Epithelial cell of esophagus (primary cell): ENCODE measurements around the gene ZNF101.
"Not testable (repeated sequence)": the region's sequence is repeated elsewhere in the genome, so short reads cannot be mapped to it uniquely, and the experiment has no call there.

Source experiments
- DNase-seq: peaks from one replicate; pipeline ENCODE4 v3.0.0; 2010; ENCODE audit warnings: low read depth
- H3K4me3 ChIP-seq: 2 replicates; pipeline ENCODE4 v1.5.1; 2011; ENCODE audit warnings: mild to moderate bottlenecking, low read length, control low read depth
- TF ChIP-seq, protein P1 (sequence below): IDR thresholded peaks from 2 replicates; pipeline ENCODE4 v1.5.1; 2011; ENCODE audit warnings: low read depth, mild to moderate bottlenecking, low read length, control low read depth, inconsistent platforms; ENCODE audit not compliant: insufficient read depth; ENCODE audit errors: missing control alignments

ZNF101 gene

DNA sequence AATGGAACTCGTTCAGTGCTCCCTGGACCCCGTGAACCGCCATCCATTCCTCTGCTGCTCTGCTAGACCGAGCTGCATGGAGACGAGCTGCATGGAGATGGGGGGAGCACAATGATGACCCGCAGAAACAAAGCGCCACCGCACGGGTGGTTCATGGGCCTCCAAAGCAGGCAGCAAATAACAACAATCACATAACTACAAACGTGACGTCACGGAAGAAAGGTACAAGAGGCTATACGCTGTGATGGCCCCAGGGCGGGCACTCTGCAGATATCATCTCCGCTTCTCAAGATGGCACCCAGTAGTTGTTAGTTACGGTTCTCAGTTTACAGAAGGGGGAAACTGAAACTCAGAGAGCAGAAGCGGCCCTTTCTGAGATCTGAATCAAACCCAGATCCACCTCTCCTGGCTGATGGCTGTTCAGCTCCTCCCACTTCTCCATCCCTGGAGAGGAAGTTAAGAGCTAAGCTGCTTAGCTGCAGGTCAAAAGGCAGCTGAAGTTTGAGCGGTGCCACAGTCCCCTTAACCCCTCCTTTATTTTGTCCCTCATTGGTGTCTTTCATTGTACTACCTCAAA is 6.9 kb upstream of the ZNF101 start:
- peak overlapping the region; percentile 95 for H3K4me3 ChIP-seq
- DNase-seq, result no peak
- TF ChIP-seq, protein P1, sequence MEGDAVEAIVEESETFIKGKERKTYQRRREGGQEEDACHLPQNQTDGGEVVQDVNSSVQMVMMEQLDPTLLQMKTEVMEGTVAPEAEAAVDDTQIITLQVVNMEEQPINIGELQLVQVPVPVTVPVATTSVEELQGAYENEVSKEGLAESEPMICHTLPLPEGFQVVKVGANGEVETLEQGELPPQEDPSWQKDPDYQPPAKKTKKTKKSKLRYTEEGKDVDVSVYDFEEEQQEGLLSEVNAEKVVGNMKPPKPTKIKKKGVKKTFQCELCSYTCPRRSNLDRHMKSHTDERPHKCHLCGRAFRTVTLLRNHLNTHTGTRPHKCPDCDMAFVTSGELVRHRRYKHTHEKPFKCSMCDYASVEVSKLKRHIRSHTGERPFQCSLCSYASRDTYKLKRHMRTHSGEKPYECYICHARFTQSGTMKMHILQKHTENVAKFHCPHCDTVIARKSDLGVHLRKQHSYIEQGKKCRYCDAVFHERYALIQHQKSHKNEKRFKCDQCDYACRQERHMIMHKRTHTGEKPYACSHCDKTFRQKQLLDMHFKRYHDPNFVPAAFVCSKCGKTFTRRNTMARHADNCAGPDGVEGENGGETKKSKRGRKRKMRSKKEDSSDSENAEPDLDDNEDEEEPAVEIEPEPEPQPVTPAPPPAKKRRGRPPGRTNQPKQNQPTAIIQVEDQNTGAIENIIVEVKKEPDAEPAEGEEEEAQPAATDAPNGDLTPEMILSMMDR, result no peak

DNA sequence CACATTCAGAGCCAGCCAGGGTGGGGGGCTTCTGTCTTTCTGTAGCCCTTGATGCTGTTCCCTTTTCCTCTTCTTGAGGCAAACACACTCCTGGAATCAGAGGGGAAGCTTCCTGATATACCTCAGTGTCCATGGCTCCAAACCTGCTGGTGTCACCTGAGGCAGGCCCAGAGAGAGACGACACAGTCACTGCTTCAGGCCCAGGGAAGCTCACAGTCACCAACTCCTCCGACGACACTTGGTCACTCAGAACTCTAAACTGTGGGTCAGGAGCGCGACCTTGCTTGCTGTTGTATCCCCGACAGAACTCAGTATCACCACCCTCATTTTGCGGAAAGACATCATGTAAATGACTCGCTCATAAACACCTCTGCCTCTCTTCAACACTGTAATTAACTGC is 6.3 kb upstream of the ZNF101 start:
- TF ChIP-seq, protein P1, result no peak
- no peak for DNase-seq

DNA sequence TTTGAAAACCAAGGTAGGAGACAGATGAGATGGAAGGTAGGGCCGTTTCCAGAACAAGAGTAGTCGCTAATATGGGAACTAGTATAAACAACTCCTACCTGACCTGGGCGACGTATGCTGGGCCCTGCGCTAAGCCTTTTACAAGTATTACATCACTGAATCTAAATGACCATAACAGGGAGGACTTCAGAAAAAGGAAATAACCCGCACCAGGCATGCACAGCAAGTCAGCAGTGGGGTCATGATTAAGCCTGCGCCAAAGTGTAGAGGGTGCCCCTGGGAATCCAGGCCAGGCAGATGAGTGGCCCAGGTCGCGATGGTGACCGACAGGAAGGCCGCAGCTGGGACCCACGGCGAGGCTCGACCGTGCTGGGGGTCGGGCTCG is 5.8 kb upstream of the ZNF101 start:
- peak overlapping the region; percentile 95 for H3K4me3 ChIP-seq
- no peak for DNase-seq
- TF ChIP-seq, protein P1, result no peak

More for the DNA sequence above, 6.3 kb upstream of the ZNF101 start:
- H3K4me3 ChIP-seq, result peak overlapping the region; percentile 95

DNA sequence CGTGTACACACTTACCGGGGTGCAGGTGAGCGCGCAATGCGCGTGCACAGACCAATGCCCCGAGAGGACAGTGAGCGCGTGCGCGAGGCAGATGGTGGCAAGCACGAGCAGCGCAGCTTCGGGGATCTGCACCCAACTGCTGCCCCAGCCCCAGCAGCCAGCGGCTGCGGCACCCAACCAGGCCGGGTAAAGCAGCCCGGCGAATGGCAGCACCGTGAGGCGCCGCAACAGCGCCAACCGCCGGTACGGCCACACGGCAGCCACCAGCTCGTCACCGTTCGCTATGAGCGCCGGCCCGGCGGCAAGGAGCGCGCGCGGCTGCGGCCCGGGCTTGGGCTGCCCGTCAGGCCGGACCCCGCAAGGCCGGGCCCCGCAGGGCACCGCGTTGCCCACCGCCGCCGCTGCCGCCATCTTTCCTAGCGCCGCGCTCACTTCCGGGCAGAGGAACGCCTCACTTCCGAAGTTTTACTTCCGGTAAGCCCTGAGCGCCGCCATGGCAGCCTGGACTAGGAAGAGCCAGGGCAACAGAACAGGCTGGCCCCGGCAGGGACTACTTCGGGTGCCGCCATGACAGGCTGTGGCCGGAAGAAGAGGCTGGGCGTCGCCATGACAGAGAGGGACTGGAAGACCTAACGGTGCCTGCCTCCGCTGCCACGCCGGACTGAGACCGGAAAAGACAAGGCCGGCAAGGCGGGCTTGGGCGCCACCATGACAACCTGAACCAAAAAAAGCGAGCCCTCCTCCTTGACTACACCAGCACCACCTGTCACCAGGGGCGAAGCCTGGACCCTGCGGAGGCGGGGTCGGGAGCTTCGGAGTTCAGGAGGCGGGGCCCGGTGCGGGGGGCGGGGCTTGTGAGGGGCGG is 5.2 kb upstream of the ZNF101 start, which contains the start of gene ATP13A1:
Gene ATP13A1 (minus strand): TSS at position 421 of the 865 bp plus-strand sequence. CDS start 10 bp downstream, at position 411.
- peak; percentile 99 for DNase-seq
- H3K4me3 ChIP-seq, result peak within 1 kb of the TSS; percentile 95
- TF ChIP-seq, protein P1, result no peak

DNA sequence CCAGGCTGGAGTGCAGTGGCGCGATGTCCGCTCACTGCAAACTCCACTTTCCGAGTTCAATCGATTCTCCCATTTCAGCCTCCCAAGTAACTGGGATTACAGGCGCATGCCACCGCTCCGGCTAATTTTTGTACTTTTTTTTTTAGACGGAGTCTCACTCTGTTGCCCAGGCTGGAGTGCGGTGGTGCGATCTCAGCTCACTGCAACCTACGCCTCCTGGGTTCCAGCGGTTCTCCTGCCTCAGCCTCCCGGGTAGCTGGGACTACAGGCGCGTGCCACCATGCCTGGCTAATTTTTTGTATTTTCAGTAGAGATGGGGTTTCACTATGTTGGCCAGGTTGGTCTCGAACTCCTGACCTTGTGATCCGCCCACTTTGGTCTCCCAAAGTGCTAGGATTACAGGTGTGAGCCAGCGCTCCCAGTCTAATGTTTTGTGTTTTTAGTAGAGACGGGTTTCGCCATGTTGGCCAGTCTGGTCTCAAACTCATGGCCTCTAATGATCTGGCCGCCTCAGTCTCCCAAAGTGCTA is 3.2 kb upstream of the ZNF101 start:
- not testable (repeated sequence) for DNase-seq, H3K4me3 ChIP-seq

DNA sequence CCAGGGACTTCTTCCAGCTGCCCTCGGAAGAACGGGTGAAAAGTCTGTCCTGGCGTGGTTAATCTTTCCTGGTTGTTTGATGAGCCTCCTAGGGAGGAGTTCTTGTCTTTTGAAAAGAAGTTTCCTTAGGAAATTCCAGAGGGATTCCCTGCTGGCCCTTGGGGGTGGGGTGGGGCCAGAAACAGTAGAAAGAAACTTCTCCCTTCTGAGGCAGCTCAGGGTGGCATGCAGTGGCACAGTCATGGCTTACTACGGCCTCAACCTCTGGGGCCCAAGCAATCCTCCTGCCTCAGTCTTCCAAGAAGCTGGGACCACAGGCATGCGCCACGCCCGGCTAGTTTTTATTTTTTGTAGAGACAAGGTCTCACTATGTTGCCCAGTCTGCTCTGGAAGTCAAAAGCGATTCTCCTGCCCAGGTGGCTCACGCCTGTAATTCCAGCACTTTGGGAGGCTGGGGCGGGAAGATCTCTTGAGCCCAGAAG is 1.5 kb downstream of the ZNF101 start:
- TF ChIP-seq, protein P1, result no peak
- peak overlapping the region; percentile 85 for H3K4me3 ChIP-seq
- DNase-seq, result peak; percentile 17

DNA sequence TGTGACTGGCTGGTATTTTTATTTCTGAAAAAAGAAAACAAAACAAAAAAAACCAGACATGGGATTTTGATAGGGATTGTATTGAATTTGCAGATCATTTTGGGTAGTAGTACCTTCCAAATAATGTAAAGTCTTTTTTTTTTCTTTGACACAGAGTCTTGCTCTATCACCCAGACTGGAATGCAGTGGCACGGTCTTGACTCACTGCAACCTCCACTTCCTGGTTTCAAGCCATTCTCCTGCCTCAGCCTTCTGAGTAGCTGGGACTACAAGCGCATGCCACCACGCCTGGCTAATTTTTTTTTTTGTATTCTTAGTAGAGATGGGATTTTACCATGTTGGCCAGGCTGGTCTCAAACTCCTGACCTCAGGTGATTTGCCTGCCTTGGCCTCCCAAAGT is 4.2 kb downstream of the ZNF101 start:
- no peak overlapping the region for H3K4me3 ChIP-seq
- DNase-seq, result peak; percentile 39
- TF ChIP-seq, protein P1, result no peak
